LHCN-M2 (cell line): ENCODE measurements around the gene CAPN12. TPM values are rescaled to one million over a fixed set of nuclear protein-coding genes. Genes with fewer than 3 reads are reported as not detected.

Experiments
- DNase-seq: peaks from one replicate; pipeline ENCODE4 v3.0.0-alpha.2; 2012; ENCODE audit warnings: low read depth
- total RNA-seq: library from RNA; depleted of rRNA; stranded (reverse); fragments of >200 nt; gene quantifications from 2 replicates; pipeline ENCODE4 v1.2.3, GENCODE V29; 2014

Gene CAPN12
- total RNA-seq, 1 experiment from 2014 or later, result not detected

GRCh38 chr19:38727306-38727867 lies 16.9 kb downstream of the CAPN12 start:
- DNase-seq, result no peak

GRCh38 chr19:38726761-38727301 lies 17.4 kb downstream of the CAPN12 start:
- no peak for DNase-seq

GRCh38 chr19:38726284-38726673 lies 18.0 kb downstream of the CAPN12 start:
- DNase-seq, result no peak

GRCh38 chr19:38725469-38726283 lies 18.6 kb downstream of the CAPN12 start:
- no peak for DNase-seq

GRCh38 chr19:38723990-38724854 lies 20.1 kb downstream of the CAPN12 start:
- no peak for DNase-seq

- DNase-seq, result no peak
Observed at GRCh38 chr19:38723606-38723965, 20.7 kb downstream of the CAPN12 start.

GRCh38 chr19:38722947-38723605 lies 21.2 kb downstream of the CAPN12 start:
- DNase-seq, result no peak

- DNase-seq, result no peak
Observed at GRCh38 chr19:38721979-38722773, 22.1 kb downstream of the CAPN12 start.

GRCh38 chr19:38721496-38721895 lies 22.8 kb downstream of the CAPN12 start:
- DNase-seq, result no peak

GRCh38 chr19:38720559-38721236 lies 23.6 kb downstream of the CAPN12 start:
- DNase-seq, result no peak

- DNase-seq, result peak; percentile 85
Observed at GRCh38 chr19:38719761-38720558, 24.3 kb downstream of the CAPN12 start.

GRCh38 chr19:38718747-38719543 lies 25.3 kb downstream of the CAPN12 start:
- peak; percentile 94 for DNase-seq

GRCh38 chr19:38717855-38718254 lies 26.4 kb downstream of the CAPN12 start:
- DNase-seq, result no peak

GRCh38 chr19:38717051-38717450 lies 27.2 kb downstream of the CAPN12 start:
- no peak for DNase-seq

GRCh38 chr19:38715555-38715954 lies 28.7 kb downstream of the CAPN12 start:
- no peak for DNase-seq

GRCh38 chr19:38714354-38714778 lies 29.9 kb downstream of the CAPN12 start:
- DNase-seq, result no peak

GRCh38 chr19:38713865-38714264 lies 30.4 kb downstream of the CAPN12 start:
- DNase-seq, result no peak

- no peak for DNase-seq
Observed at GRCh38 chr19:38713227-38713649, 31.0 kb downstream of the CAPN12 start.
